NCI-H1930 (cell line): ENCODE measurements around the gene SYNE1.

Source experiments
- DNase-seq, 2 experiments: peaks; one replicate each; lab custom pipeline; 2025; lab: John Stamatoyannopoulos, UW

Gene SYNE1

DNA sequence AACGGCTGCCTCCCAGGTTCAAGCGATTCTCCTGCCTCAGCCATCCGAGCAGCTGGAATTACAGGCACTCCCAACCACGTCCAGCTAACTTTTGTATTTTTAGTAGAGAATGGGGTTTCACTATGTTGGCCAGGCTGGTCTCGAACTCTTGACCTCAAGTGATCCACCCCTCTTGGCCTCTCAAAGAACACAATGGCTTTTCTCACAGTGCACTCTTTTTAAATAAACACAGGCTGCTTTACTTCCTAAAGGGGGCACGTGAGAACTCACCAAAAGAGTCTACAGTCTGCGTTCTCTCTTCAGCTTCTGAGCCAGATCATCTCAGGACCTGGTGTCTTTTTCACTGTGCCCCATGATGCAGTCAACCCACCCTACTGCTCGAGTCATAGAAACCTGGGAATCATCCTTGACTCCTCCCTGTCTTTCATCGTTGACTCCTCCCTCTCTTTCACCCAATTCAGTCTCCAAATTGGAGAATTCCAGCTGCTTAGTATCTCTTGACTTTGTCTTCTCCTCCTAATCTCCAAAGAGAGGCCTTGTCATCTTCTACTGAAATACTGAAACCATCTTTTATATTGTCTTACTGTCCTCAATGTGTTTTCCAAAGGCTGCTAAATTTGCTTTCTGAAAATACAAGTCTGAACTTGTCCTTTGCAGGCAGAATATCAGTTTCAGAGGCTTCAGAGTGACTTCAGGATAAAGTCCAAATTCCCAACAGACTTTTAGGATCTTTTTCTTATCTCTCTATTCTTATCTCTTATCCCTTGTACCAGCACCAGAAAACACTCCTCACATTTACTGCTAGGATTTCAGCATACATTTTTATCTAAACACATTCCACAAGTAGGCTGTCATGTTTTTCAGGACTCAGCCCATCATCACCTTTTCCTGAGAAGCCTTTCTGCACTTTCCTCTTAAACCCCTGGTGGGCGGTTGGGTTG lies 323.4 kb downstream of the SYNE1 start:
- DNase-seq: no peak

DNA sequence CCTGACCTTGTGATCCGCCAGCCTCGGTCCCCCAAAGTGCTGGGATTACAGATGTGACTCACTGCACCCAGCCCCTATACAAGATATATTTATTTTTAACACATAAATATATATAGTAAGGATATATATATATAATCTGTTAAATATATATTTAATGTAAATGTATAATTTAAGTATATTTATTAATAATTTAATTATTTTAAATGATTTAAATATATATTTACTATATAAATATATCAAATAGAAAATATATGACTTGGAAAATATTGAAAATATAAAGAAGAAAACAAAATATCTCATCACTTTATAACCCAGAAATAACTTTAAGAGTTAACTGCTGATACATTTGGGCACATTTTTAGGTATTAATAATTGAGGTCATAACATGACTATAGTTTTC lies 324.7 kb downstream of the SYNE1 start:
- DNase-seq: no peak

DNA sequence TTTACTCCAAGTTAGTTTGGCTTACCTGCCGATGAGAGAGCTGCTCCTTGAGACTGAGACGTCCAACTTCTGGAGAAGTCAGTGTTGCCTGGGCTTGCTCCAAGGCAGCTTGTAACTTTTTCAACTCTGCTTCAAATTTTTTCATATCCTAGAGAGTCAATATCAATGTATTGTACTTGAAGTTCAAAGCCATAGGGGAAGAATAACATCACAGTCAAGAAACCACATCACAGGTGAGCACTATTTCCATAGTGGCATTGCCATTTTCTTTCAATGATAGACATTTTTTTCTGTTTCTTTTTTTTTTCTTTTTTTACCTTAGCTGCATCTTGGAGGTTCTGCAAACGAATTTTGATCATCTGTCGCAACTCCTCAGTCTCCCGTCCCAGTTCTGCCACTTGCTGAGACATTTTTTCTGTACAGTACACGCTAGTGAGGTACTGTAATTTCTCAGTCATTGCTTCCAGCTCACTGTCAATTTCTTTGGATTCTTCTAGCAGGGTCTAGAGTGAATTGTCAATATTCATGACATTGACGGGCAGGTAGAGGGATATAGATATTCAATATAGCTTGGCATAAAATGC lies 326.7 kb downstream of the SYNE1 start:
- DNase-seq: no peak

DNA sequence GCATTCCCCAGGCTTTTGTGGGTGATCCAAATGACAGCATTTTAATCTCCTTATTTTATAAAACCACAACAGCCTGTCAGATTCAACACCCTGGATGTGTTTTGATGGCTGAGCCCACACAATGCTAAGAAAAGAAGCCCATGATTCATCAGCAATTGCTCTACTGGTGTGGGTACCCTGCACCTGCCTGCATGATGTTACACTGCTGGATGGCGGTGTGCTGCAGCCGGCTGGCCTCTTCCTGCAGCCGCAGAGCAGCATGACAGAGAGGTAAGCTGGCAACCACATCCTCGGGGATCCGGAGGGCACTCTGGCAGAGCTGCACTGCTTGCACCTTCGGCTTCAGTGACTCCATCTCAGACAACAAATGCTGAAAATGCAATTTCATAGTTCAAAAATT lies 327.5 kb downstream of the SYNE1 start:
- no peak for DNase-seq

DNA sequence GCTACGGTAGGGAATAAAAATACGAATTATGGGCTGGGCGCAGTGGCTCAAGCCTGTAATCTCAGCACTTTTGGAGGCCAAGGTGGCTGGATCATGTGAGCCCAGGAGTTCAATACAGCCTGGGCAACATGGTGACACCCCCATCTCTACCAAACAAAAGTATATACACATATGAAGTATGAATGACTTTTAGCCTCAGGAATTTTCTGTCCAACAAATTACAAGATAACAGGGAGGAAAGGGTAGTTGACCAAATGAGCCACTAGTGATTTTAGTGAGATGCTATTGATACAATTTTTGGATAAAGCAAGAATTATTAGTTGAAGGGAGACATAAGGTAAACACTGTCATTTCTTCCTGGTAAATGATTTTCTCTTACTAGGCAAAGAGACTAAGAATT lies 328.2 kb downstream of the SYNE1 start:
- no peak for DNase-seq

DNA sequence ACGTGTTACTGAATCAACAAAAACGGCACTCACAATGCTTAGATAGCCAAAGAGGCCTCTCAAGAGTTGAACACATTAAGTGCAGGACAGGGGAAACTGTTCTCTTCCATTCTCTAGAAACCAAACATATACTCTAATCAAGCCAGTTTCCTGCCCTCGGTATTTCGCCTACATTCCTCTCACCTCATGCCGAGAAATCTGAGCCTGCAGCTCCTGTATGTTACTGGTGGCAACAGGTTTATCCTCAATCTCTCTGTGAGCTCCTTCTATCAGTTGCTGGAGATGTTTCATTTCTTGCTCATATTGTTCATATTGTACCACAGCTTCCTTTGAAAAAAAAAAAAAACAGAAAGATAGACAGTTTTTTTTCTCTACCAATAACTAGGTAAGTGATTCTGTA lies 328.9 kb downstream of the SYNE1 start:
- DNase-seq: no peak

DNA sequence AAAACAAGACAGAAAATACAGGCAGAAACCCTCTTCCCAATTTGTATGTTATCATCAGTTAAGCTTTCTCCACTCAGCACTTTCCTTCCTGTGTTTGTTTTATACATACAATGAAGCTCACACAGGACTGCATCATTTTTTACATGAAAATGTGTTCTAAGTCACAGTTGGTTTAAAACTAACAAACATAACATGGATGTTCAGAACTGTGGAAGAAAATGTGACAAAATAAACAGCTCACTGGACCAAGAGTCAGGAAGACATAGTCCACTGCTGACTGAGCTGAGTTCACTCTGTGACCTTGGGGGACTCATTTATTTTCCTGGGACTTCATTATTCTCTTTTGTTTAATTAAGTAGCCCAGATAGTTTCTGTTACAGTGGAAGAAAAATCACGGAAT lies 331.5 kb downstream of the SYNE1 start:
- no peak for DNase-seq

DNA sequence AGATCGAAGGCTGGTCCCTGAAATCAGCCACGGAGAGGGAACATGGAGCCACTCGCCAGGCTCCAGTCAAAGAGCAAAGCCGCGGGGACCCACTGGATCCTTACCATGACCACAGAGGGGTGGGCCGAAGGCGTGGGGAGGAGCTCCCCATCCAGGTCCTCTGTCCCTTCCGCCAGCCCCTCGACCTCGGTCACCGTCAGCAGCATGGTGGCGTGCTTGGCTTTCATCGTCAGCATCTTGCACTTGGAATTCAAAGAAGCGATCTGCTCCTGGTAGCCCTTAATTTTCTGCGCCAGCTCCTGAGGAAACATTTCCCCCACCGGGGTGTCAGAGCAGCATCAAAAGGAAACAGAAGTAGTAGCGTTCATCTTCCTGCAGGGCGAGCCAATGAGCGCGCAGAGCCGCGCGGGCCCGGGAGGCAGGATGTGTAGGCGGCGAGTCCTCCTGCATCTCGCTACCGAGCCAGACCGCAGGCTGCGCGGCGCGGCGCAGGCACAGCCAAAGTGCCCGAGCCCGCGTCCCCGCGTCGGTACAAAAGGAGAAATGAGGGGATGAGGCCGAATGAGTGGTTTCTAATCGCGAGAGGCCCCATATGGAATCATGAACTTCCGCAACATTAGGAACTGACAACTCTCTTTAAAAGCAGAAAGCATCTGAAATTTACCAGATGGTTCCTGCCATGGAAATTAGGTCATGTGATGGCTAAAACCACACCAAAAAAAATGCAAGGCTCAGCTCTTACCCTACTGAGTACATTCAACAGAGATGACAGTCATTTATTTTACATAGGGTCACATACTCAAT lies 335.2 kb downstream of the SYNE1 start:
- no peak for DNase-seq

DNA sequence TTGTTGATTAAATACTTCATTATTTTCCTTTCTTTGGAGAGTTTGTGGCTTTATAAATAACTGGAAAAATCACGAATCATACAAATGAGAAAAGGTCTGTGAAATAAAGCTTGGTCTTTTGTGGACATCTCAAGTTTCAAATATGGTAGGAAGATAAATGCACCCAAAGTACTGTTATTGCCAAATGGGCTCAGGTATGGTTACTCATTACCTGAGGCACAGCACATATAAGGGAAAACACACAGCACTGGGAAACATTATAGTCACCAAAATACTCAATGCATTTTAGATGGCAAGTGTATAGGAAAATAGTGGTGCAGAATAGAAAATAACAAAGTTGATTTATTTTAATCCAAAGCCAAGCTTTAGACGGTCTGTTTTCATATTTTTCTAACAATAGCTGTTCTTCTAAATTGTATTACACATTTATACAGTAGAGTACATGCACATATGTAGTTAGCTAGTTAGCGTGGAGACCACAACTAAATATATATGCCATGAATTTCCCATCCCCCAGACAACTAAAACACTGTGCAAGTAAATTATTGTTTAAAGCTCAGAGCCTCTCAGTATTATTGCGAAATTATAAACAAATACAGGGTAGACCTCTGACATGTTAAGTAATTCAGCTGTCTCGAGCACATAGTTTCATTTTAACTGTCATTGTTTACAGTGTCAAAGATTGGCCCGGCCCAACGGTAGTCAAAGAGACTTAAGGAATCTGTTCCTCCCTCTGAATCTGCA lies 336.0 kb downstream of the SYNE1 start:
- DNase-seq: no peak

DNA sequence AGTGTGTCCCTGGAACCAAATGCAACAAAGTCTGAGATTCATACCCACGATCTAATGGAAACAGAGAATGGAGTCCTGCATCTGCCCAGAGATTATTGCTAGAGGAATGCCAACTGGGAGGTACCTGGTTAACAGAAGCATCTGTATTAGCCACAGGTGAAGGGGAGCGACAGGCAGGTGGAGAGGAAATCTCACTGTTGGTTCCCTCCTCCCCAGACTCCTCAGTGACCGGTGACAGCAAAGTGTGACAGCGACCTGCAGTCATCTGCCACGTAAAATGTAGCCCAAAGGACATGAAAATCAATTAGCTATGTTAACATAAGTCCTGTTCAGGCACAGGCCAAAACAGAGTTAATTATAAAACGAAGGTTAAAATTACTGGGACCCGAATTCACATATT lies 336.6 kb downstream of the SYNE1 start:
- DNase-seq: no peak

DNA sequence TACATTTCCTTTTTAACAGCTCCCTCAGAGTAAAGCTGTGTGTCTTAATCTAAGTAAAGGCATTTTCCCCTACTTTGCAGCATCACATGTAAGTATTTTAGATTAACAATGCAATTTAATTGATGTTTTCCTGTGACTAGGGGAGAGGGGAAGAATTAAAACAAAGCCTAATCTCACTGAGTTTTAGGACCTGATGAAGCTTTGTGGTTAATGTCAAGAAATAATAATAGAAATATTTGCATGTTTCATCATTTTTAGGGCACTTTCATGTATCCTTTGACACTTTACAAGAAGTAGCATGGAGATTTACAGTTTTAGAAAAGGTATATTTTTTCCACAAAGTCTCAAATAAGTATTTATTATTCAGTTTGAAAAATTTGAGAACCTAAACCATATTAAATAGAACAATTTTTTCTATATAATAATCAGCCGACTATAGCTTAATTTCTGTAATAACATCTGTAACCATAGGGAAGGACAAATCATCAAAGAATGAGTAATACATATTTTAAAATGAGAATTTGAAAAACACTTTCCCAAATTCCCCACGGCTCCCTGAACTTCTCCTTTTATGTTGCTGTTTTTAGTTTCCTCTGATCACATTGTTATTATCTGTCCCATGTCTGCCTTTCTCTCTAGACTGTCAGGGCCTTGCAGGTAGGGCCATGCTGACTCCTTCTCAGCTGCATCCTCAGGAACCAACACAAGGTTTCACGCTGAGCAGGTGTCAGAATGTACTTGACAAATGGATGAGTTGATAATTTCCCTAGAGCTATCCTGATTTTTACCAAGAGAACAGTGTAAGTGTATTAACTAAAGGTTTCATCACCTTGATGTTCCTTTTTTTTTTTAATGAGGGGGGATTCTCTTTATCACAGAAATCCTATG lies 338.1 kb downstream of the SYNE1 start:
- DNase-seq: no peak

DNA sequence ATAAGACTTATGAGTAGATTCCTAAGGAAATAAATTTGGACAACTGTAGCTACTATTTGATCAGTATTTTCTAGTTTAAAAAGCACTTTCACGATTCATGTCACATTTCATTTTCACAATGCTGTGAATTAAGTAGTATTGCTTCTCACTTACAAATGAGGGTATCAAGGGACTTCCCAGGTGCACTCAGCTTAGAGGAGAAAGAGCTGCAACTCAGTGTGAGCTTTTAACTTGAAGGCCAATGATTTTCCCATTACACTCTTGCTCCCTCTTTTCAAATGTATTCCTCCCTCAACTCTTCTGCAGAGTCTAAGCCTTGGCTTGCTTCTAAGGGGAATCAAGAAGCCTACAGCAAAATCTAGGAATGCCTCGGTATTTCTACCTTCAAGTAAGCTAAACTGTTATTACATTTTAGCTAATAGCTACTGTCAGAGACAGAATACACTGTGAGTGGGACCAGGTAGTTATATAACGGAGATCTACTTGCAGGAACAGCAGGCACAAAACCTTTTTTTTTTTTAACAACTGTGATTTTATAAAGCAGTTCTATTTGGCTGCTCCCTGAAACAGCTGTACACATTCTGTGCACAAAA lies 339.0 kb downstream of the SYNE1 start:
- no peak for DNase-seq

DNA sequence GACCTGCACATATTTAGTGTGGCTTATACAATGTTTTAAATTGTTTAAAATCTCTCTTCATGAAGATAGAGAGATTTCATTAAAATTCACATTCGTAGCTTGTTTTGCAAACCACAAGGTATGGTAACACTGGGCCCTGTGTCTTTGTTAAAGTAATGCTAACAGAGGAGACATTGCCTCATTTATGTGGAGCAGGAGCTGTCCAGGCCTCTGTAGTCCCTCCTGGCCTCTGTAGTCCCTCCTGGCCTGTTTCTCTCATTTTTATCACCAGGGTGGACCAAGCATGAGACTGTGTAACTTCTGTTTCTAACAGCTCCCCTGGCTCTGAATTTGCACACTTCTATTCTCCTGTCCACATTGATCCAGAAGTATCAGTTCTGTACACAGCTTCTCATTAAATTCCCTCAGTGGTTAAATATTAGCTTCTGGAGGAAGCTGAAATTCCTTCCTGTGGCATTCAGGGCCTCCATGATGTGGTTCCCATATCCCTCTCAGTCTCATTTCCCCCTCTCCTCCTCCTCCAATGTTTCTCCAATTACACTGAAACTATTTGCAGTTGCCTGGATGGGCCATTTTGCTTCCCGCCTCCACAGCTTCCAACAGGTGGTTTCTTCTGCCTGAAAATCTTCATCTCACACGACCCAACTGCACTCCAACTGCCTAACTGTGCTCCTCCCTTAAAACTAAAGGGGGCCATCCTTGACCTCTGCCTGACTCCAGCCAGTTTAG lies 340.4 kb downstream of the SYNE1 start:
- DNase-seq: no peak

DNA sequence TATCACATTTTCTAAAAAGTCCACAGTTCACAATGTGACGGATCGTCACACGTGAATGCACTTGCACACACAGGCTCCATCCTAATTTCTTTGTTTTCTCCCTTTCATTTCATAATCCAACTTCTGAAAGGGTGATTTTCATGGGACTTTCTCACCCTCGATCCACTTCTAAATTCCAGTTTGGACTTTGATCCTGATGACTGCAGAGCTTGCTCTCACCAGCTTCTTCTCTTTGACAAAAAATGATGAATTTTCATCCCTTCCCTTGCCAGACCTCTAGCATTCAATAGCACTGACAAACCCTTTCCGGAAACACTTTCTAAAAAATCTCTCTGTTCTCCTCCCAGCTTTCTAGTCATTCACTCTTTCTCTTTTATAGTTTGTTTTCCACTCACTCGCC lies 341.2 kb downstream of the SYNE1 start:
- no peak for DNase-seq

DNA sequence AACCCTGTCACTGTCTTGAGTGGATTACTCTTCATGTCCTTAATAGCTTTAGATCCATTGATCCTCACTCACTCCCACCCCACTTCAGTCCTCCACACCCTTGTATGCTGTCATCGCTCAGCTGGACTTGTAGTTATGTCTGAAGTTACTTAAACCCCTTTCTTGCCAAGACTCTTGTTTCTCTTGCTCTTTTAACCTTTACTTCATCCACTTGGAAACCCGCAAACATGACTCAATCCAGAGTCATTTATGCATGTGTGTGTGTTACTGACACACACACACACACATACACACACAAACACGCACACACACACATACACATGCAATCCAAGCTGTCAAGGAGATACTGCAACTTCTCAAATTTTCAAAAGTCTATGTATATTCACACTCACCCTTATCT lies 341.8 kb downstream of the SYNE1 start:
- DNase-seq: no peak

DNA sequence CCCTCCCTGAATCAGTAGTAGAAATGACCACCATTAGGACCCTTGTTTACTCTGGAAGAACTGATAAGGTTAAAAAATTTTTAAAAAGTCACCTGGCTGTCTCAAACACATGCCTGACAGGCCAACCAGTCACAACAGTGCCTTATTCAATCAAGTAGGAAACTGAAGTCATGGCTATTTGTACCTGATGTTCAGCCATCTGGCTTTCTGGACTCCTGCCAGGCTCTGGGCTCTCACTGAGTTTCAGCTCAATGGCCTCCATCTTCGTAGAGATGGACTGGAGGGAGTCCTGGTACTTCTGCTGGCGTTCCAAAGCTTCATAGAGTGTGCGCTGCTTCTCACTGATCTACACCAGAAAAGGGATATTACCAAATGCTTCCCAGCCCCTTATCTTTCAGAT lies 343.8 kb downstream of the SYNE1 start:
- no peak for DNase-seq

DNA sequence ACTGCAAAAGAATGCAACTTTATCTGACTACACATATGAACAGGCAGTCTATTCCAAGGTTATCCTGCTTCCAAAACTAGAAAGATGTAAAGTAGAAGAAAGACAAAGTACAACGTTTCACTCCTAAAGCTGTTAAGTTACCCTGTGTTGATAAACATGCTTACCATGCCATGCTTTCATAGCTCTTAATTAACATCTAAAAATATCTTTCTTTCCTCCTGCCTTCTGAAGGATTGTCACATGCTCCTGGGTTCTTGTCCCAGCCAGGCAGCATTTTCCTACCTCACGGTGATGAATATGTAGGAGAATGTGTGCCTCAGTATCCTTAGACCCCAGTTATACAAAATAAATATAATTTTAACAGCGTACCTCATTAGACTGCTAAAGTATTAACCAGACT lies 344.6 kb downstream of the SYNE1 start:
- no peak for DNase-seq

DNA sequence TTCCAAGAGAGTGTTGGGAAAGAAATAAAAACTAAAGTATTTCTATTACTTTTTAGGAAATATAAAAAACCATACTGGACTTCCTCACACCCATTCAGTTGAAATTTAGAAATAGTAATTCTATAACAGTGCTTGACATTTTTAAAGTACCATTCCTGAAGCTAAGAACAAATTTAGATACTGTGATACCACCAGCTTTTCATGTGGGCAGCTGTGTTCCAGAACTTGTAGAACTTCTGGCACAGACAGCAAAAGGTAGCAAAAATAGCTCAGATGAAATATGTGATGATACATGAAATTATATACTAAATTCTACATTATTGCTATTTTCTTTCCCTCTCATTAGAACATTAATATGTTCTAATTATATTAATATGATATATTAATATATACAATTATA lies 346.5 kb downstream of the SYNE1 start:
- DNase-seq: no peak

DNA sequence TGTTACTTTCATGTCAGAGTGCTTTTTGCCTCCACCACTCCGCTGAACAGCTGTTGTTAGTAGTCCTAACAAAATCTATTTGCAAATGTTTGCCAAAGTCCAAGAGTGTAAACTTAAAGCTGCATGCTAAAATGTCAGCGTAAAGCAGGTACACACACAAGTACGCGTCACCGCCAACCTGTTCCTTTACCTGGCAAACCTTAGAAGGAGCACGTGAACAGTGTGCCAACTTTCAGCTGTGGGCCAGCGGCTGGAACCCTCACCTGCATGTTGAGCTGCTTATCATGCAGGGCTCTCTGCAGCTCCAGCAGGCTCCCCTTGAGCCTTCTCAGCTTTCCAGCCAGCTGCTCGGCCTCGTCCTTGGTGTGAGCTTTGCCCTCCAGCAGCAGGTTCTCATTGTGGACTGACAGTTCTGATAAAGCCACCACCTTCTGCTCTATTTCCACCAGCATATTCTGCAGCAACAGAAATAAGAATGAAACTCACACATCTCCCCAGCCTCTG lies 359.3 kb downstream of the SYNE1 start:
- DNase-seq: no peak

DNA sequence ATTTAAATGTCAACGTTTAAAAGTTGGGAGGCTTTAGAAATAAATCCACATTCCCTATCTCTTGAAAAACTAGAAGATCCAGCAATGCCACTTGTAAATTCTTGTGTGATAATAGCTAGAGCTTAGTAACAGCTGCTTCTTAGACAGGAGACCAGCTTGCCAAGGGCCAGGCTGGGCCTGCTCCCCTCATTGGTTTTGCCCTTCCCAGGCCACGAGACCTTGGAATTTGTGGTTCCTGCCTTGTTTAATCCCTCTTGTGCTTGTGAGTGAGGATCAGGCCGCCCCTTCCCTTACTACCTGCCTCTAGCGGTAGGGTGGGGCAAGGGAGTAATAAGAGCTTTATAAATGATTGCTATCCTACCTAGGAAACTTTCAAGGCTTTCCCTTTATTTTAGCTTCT lies 363.5 kb downstream of the SYNE1 start:
- DNase-seq: no peak
